DOHH2 (cell line): ENCODE results near the gene ABHD17B.

Experiments
- H3F3A ChIP-seq: fragments of 200-600 bp; sonication (generic), shearing (Covaris generic); 2 replicates; pipeline ENCODE4 v1.6.0; 2016; ENCODE audit warnings: antibody characterized with exemption, mild to moderate bottlenecking; ENCODE audit not compliant: control insufficient read depth, insufficient read depth
- H3K27ac ChIP-seq: fragments of 200-600 bp; sonication (generic); 2 replicates; pipeline ENCODE4 v1.5.1; 2014; ENCODE audit warnings: low read depth, mild to moderate bottlenecking, low read length, moderate library complexity
- H3K27me3 ChIP-seq: fragments of 200-600 bp; sonication (generic); 2 replicates; pipeline ENCODE4 v1.6.1; 2014; ENCODE audit warnings: mild to moderate bottlenecking, low read length, mixed read lengths; ENCODE audit not compliant: control insufficient read depth
- H3K36me3 ChIP-seq: fragments of 200-600 bp; sonication (generic); 2 replicates; pipeline ENCODE4 v1.6.1; 2014; ENCODE audit warnings: mild to moderate bottlenecking, low read length, moderate library complexity, mixed read lengths; ENCODE audit not compliant: control insufficient read depth
- H3K4me1 ChIP-seq: fragments of 200-600 bp; sonication (generic); 2 replicates; pipeline ENCODE4 v1.6.1; 2014; ENCODE audit warnings: mild to moderate bottlenecking, low read length, mixed read lengths; ENCODE audit not compliant: control insufficient read depth
- H3K4me2 ChIP-seq: fragments of 200-600 bp; sonication (generic); 2 replicates; pipeline ENCODE4 v1.6.0; 2014; ENCODE audit warnings: mild to moderate bottlenecking, low read length, moderate library complexity
- H3K4me3 ChIP-seq: fragments of 200-600 bp; sonication (generic); 2 replicates; pipeline ENCODE4 v1.5.1; 2014; ENCODE audit warnings: mild to moderate bottlenecking, low read length, mixed read lengths
- H3K79me2 ChIP-seq: fragments of 200-600 bp; sonication (generic); 2 replicates; pipeline ENCODE4 v1.6.1; 2014; ENCODE audit warnings: mild to moderate bottlenecking, low read length, mixed read lengths; ENCODE audit not compliant: control insufficient read depth
- H3K9me2 ChIP-seq: fragments of 200-600 bp; sonication (generic); replicated peaks from 2 replicates; pipeline ENCODE4 v1.6.1; 2014; ENCODE audit warnings: mild to moderate bottlenecking, low read length, mixed read lengths; ENCODE audit not compliant: control insufficient read depth
- H3K9me3 ChIP-seq: fragments of 200-600 bp; sonication (generic); 2 replicates; pipeline ENCODE4 v1.6.1; 2014; ENCODE audit warnings: antibody characterized with exemption, low read length, mixed read lengths; ENCODE audit not compliant: control insufficient read depth, insufficient read depth
- H4K20me1 ChIP-seq: fragments of 200-600 bp; sonication (generic); 2 replicates; pipeline ENCODE4 v1.6.0; 2014; ENCODE audit warnings: low read depth, mild to moderate bottlenecking, antibody characterized with exemption, low read length, moderate library complexity; ENCODE audit not compliant: control insufficient read depth, insufficient read depth
- CTCF ChIP-seq: fragments of 200-600 bp; sonication (generic); IDR thresholded peaks from one replicate; pipeline ENCODE4 v1.5.1; 2014; ENCODE audit warnings: antibody characterized with exemption, mild to moderate bottlenecking, low read depth, low read length; ENCODE audit not compliant: poor library complexity, severe bottlenecking
- EZH2phosphoT487 ChIP-seq: fragments of 200-600 bp; sonication (generic); IDR thresholded peaks from 2 replicates; pipeline ENCODE4 v1.6.1; 2017; ENCODE audit warnings: borderline replicate concordance, mild to moderate bottlenecking, antibody characterized with exemption, low read length, moderate library complexity, mixed read lengths

Gene ABHD17B

GRCh38 chr9:71928806-71929205 is 17.8 kb upstream of the ABHD17B start:
- peaks cover 5% of the 10 kb centered on the region; the same call in 1 of the 2 replicates for H3K36me3 ChIP-seq

DNA sequence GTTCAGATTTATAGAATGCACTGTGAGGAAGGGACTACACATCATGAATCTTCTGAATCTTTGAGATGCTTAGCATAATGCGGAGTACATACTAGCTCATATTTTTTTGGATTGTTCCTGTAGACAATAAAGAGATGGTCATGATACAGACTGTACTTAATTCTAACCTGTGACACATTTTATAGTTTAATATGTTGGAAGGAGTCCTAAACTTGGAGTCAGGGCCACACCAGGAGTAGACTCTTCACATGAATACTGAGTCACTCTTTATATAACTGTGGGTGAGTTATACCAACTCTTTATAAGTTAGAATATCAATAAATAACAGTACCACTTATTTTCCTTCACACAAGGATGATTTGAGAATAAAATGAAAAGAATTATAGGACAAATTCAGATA is 17.4 kb upstream of the ABHD17B start:
- no peak for TF ChIP-seq CTCF
- TF ChIP-seq EZH2phosphoT487: no peak
- peaks cover 5% of the 10 kb centered on the region; the same call in 1 of the 2 replicates for H3K36me3 ChIP-seq
- H4K20me1 ChIP-seq: no peaks in the 10 kb centered on the region
- no peaks in the 10 kb centered on the region for H3K27me3 ChIP-seq
- peaks cover 10% of the 10 kb centered on the region for H3K4me1 ChIP-seq
- H3K4me2 ChIP-seq: no peak overlapping the region
- no peaks in the 10 kb centered on the region for H3K9me2 ChIP-seq
- peaks cover 45% of the 10 kb centered on the region for H3K79me2 ChIP-seq
- H3K9me3 ChIP-seq: no peaks in the 10 kb centered on the region
- H3K27ac ChIP-seq: no peak overlapping the region
- H3K4me3 ChIP-seq: no peak overlapping the region
- H3F3A ChIP-seq: no peaks in the 10 kb centered on the region

More at GRCh38 chr9:71928806-71929205, 17.8 kb upstream of the ABHD17B start:
- no peak for TF ChIP-seq EZH2phosphoT487
- no peak for TF ChIP-seq CTCF
- H4K20me1 ChIP-seq: no peaks in the 10 kb centered on the region
- H3K4me2 ChIP-seq: no peak overlapping the region
- H3K79me2 ChIP-seq: peaks cover 44% of the 10 kb centered on the region
- H3K9me2 ChIP-seq: no peaks in the 10 kb centered on the region
- H3K4me3 ChIP-seq: no peak overlapping the region
- no peaks in the 10 kb centered on the region for H3K27me3 ChIP-seq
- no peak overlapping the region for H3K27ac ChIP-seq
- peaks cover 10% of the 10 kb centered on the region for H3K4me1 ChIP-seq
- no peaks in the 10 kb centered on the region for H3F3A ChIP-seq
- no peaks in the 10 kb centered on the region for H3K9me3 ChIP-seq

- H3K36me3 ChIP-seq: peaks cover 8% of the 10 kb centered on the region
- TF ChIP-seq CTCF (no peak), EZH2phosphoT487 (no peak)
- peaks cover 59% of the 10 kb centered on the region for H3K79me2 ChIP-seq
These were observed 14.8 kb upstream of the ABHD17B start for GRCh38 chr9:71925834-71926233.

More at GRCh38 chr9:71925834-71926233, 14.8 kb upstream of the ABHD17B start:
- Histone ChIP-seq H3K4me2 (no peak overlapping the region), H3K4me3 (no peak overlapping the region), H3K9me2 (no peaks in the 10 kb centered on the region), H3K4me1 (peaks cover 17% of the 10 kb centered on the region), H3F3A (no peaks in the 10 kb centered on the region), H4K20me1 (no peaks in the 10 kb centered on the region; the same call in 1 of the 2 replicates), H3K27me3 (no peaks in the 10 kb centered on the region), H3K27ac (no peak overlapping the region), H3K9me3 (no peaks in the 10 kb centered on the region)
